ENCODE results near the gene MXRA5.

- TF ChIP-seq PRDM15 (CRISPR knock-in tag; IDR thresholded peaks at IDR 0.05) (no peak), POLR2A (IDR thresholded peaks at IDR 0.05; ENCODE audit: low read depth, low read length) (no peak), KAT2A (conservative IDR thresholded peaks at IDR 0.05; ENCODE audit: control insufficient read depth, low read depth, low read length) (no peak), POLR2AphosphoS5 (IDR thresholded peaks at IDR 0.05; ENCODE audit: low read length) (no peak), CEBPB (IDR thresholded peaks at IDR 0.05; ENCODE audit: borderline replicate concordance in 1 of 2, low read depth in 2 of 2, low read length in 2 of 2) (no peak), CTCF (IDR thresholded peaks at IDR 0.05 in 2 of 3, conservative IDR thresholded peaks at IDR 0.05 in 1 of 3; ENCODE audit: control insufficient read depth in 2 of 3, extremely low read depth in 1 of 3, insufficient read depth in 1 of 3, low read depth in 3 of 3, low read length in 3 of 3) (no peak), ZBTB11 (CRISPR knock-in tag; IDR thresholded peaks at IDR 0.05) (no peak), ATF2 (IDR thresholded peaks at IDR 0.05; ENCODE audit: low read length) (no peak), BACH1 (IDR thresholded peaks at IDR 0.05; ENCODE audit: borderline replicate concordance) (no peak)
Measured at GRCh38 chrX:3380603-3381002, 34.2 kb upstream of the MXRA5 start.
